Nephron (organoid): ENCODE results near the gene TOR2A.
A peak's percentile ranks its signal among the peaks of the same experiment; 100 is the strongest.

ENCODE experiments used
- H3K27ac Mint-ChIP-seq, 3 experiments: 2 replicates each; pipeline ENCODE4 v1.8.0; 2020; ENCODE audit warnings: mixed read lengths in 3 of 3, mild to moderate bottlenecking in 2 of 3, moderate library complexity in 1 of 3
- H3K27me3 Mint-ChIP-seq: 2 replicates; pipeline ENCODE4 v1.8.0; 2021; ENCODE audit warnings: low read depth, mild to moderate bottlenecking, moderate library complexity, mixed read lengths
- H3K36me3 Mint-ChIP-seq: 2 replicates; pipeline ENCODE4 v1.8.0; 2020; ENCODE audit warnings: low read depth, mixed read lengths
- H3K4me1 Mint-ChIP-seq: 2 replicates; pipeline ENCODE4 v1.8.0; 2020; ENCODE audit warnings: mixed read lengths
- H3K4me3 Mint-ChIP-seq, 3 experiments: 2 replicates each; pipeline ENCODE4 v1.8.0; 2020; ENCODE audit warnings: mild to moderate bottlenecking in 3 of 3, mixed read lengths in 3 of 3, moderate library complexity in 2 of 3
- H3K9me3 Mint-ChIP-seq: 2 replicates; pipeline ENCODE4 v1.8.0; 2020; ENCODE audit warnings: mixed read lengths
- CTCF ChIP-seq, 3 experiments: fragments of 200-600 bp; sonication (generic); IDR thresholded peaks; one replicate each; pipeline ENCODE4 v1.5.0; 2021; ENCODE audit warnings: antibody characterized with exemption in 3 of 3; ENCODE audit not compliant: unreplicated experiment in 3 of 3

The TOR2A gene

GRCh38 chr9:127769929-127770582 is 35.0 kb upstream of the TOR2A start:
- peaks cover 5% of the 10 kb centered on the region for H3K27me3 Mint-ChIP-seq
- no peaks in the 10 kb centered on the region for H3K9me3 Mint-ChIP-seq
- peaks cover 29% of the 10 kb centered on the region for H3K4me1 Mint-ChIP-seq
- peak overlapping the region; percentile 83 to 91 (median 86) for H3K4me3 Mint-ChIP-seq
- peak overlapping the region; percentile 60 to 99 (median 87) for H3K27ac Mint-ChIP-seq
- no peak for TF ChIP-seq CTCF (IDR thresholded peaks at IDR 0.05; ENCODE audit: unreplicated experiment in 3 of 3)
- H3K36me3 Mint-ChIP-seq, result peaks cover 10% of the 10 kb centered on the region

- peak overlapping the region; percentile 8 to 67 (median 31) for H3K4me3 Mint-ChIP-seq
- no peaks in the 10 kb centered on the region for H3K9me3 Mint-ChIP-seq
- peaks cover 11% of the 10 kb centered on the region for H3K36me3 Mint-ChIP-seq
- peaks cover 32% of the 10 kb centered on the region for H3K4me1 Mint-ChIP-seq
- TF ChIP-seq CTCF (IDR thresholded peaks at IDR 0.05; ENCODE audit: unreplicated experiment in 3 of 3), result no peak
- peak overlapping the region; percentile 89 to 99 (median 95) for H3K27ac Mint-ChIP-seq
- peaks cover 7% of the 10 kb centered on the region for H3K27me3 Mint-ChIP-seq
Observed at GRCh38 chr9:127769101-127769500, 34.0 kb upstream of the TOR2A start.

GRCh38 chr9:127768698-127769097 is 33.6 kb upstream of the TOR2A start:
- TF ChIP-seq CTCF (IDR thresholded peaks at IDR 0.05; ENCODE audit: unreplicated experiment in 3 of 3), result no peak
- Mint-ChIP-seq H3K4me1 (peaks cover 36% of the 10 kb centered on the region), H3K27ac (peak overlapping the region; percentile 89 to 99 (median 95)), H3K9me3 (no peaks in the 10 kb centered on the region), H3K27me3 (peaks cover 7% of the 10 kb centered on the region), H3K4me3 (peak overlapping the region; percentile 31 to 67 (median 63)), H3K36me3 (peaks cover 11% of the 10 kb centered on the region)

GRCh38 chr9:127767909-127768331 is 32.8 kb upstream of the TOR2A start:
- TF ChIP-seq CTCF (IDR thresholded peaks at IDR 0.05; ENCODE audit: unreplicated experiment in 3 of 3), result no peak
- H3K9me3 Mint-ChIP-seq, result no peaks in the 10 kb centered on the region
- H3K36me3 Mint-ChIP-seq, result peaks cover 11% of the 10 kb centered on the region
- H3K4me3 Mint-ChIP-seq, result peak overlapping the region; percentile 31 to 67 (median 63)
- peak overlapping the region; percentile 89 to 99 (median 95) for H3K27ac Mint-ChIP-seq
- H3K27me3 Mint-ChIP-seq, result peaks cover 4% of the 10 kb centered on the region
- peaks cover 41% of the 10 kb centered on the region for H3K4me1 Mint-ChIP-seq

- peaks cover 41% of the 10 kb centered on the region for H3K4me1 Mint-ChIP-seq
- peaks cover 6% of the 10 kb centered on the region for H3K27me3 Mint-ChIP-seq
- peaks cover 11% of the 10 kb centered on the region for H3K36me3 Mint-ChIP-seq
- no peak for TF ChIP-seq CTCF (IDR thresholded peaks at IDR 0.05; ENCODE audit: unreplicated experiment in 3 of 3)
- H3K9me3 Mint-ChIP-seq, result no peaks in the 10 kb centered on the region
- peak overlapping the region; percentile 89 to 99 (median 95) for H3K27ac Mint-ChIP-seq
- peak overlapping the region; percentile 34 to 66 (median 35) for H3K4me3 Mint-ChIP-seq
Observed at GRCh38 chr9:127767410-127767809, 32.3 kb upstream of the TOR2A start.

- H3K27me3 Mint-ChIP-seq, result peaks cover 12% of the 10 kb centered on the region
- H3K36me3 Mint-ChIP-seq, result peaks cover 11% of the 10 kb centered on the region
- peak overlapping the region in 1 of 3 experiments; percentile 34 for H3K4me3 Mint-ChIP-seq
- no peaks in the 10 kb centered on the region for H3K9me3 Mint-ChIP-seq
- H3K4me1 Mint-ChIP-seq, result peaks cover 37% of the 10 kb centered on the region
- TF ChIP-seq CTCF (IDR thresholded peaks at IDR 0.05; ENCODE audit: unreplicated experiment in 3 of 3), result no peak
- peak overlapping the region in 2 of 3 experiments; percentile 50 to 78 for H3K27ac Mint-ChIP-seq
Observed at GRCh38 chr9:127765418-127765817, 30.3 kb upstream of the TOR2A start.
